ENCODE measurements around the gene SACM1L. TPM values are rescaled to one million over a fixed set of nuclear protein-coding genes. Genes with fewer than 3 reads are reported as not detected.

SACM1L gene
- total RNA-seq, 4 donors from 2014 or later = 33.2 to 37.4 (median 36.2) TPM

DNA sequence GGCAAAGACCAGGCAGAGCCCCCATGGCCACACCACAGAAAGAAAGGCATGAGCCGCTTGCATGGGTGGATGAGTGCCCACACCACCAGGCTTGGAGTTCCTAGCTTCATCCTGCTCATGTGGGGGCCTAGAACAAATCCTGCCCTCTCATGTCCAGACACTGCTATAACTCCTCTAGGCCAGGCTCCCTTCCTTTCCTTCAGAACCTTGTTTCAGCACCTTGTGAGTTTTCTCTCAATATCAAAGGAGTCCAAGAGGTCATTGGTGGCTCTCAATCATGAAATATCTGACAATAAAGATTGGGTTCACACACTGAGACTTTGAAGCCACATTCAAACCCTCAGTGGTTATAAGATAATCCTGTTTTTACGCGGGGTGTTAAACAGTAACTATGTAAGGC, 94.5 kb downstream of the SACM1L start:
- H3K4me3 ChIP-seq = no peak overlapping the region
- no peak for DNase-seq (ENCODE audit: extremely low spot score)
- no peaks in the 10 kb centered on the region for H3K36me3 ChIP-seq
- H3K4me1 ChIP-seq = no peaks in the 10 kb centered on the region
- TF ChIP-seq POLR2AphosphoS5 (IDR thresholded peaks at IDR 0.05) = no peak
- no peak for TF ChIP-seq POLR2A (IDR thresholded peaks at IDR 0.05; ENCODE audit: low read depth)
- no peak for TF ChIP-seq CTCF (IDR thresholded peaks at IDR 0.05)
- no peak for TF ChIP-seq EP300 (IDR thresholded peaks at IDR 0.05)
- no peak overlapping the region for H3K27ac ChIP-seq (replicated peaks in 1 of 4)
- 97% methylated on average over 3 of the region's 3 CpGs for WGBS
- H3K9me3 ChIP-seq = peaks cover 0 to 2% (median 0%) of the 10 kb centered on the region in 4 donors
- intact Hi-C loops (cut with DNase I) = no loop called here
- no peaks in the 10 kb centered on the region for H3K27me3 ChIP-seq

GRCh38 chr3:45785605-45786150, 96.5 kb downstream of the SACM1L start:
- Histone ChIP-seq H3K4me3 (no peak overlapping the region), H3K27me3 (no peaks in the 10 kb centered on the region), H3K4me1 (no peaks in the 10 kb centered on the region), H3K36me3 (no peaks in the 10 kb centered on the region), H3K27ac (replicated peaks in 1 of 4) (no peak overlapping the region), H3K9me3 (peaks cover 0 to 14% (median 8%) of the 10 kb centered on the region in 4 donors)
- intact Hi-C loops (cut with DNase I) = no loop called here
- peak; percentile 89 for DNase-seq (ENCODE audit: extremely low spot score)
- WGBS = 94% methylated on average over 3 of the region's 3 CpGs
- TF ChIP-seq POLR2A (IDR thresholded peaks at IDR 0.05; ENCODE audit: low read depth) = no peak
- no peak for TF ChIP-seq EP300 (IDR thresholded peaks at IDR 0.05)

- no peaks in the 10 kb centered on the region for H3K36me3 ChIP-seq
- no peak overlapping the region for H3K4me3 ChIP-seq
- H3K4me1 ChIP-seq = no peaks in the 10 kb centered on the region
- H3K27me3 ChIP-seq = no peaks in the 10 kb centered on the region
- 73% methylated on average over 4 of the region's 4 CpGs for WGBS
- DNase-seq (ENCODE audit: extremely low spot score) = peak; percentile 66
- no peak overlapping the region for H3K27ac ChIP-seq (replicated peaks in 1 of 4)
- intact Hi-C loops (cut with DNase I) = no loop called here
- H3K9me3 ChIP-seq = peaks cover 0 to 14% (median 8%) of the 10 kb centered on the region in 4 donors
- TF ChIP-seq POLR2A (IDR thresholded peaks at IDR 0.05; ENCODE audit: low read depth) (no peak), CTCF (IDR thresholded peaks at IDR 0.05) (no peak), POLR2AphosphoS5 (IDR thresholded peaks at IDR 0.05) (no peak), EP300 (IDR thresholded peaks at IDR 0.05) (no peak)
Observed at GRCh38 chr3:45786801-45787495, 97.8 kb downstream of the SACM1L start.

GRCh38 chr3:45787551-45787950, 98.4 kb downstream of the SACM1L start:
- no peaks in the 10 kb centered on the region for H3K27me3 ChIP-seq
- no peak overlapping the region for H3K27ac ChIP-seq (replicated peaks in 1 of 4)
- intact Hi-C loops (cut with DNase I) = no loop called here
- H3K9me3 ChIP-seq = peaks cover 0 to 14% (median 8%) of the 10 kb centered on the region in 4 donors
- TF ChIP-seq POLR2A (IDR thresholded peaks at IDR 0.05; ENCODE audit: low read depth) = no peak
- TF ChIP-seq EP300 (IDR thresholded peaks at IDR 0.05) = no peak
- no peak for TF ChIP-seq POLR2AphosphoS5 (IDR thresholded peaks at IDR 0.05)
- no peak for TF ChIP-seq CTCF (IDR thresholded peaks at IDR 0.05)
- WGBS = 94% methylated on average over 2 of the region's 2 CpGs
- no peaks in the 10 kb centered on the region for H3K36me3 ChIP-seq
- DNase-seq (ENCODE audit: extremely low spot score) = peak; percentile 77
- H3K4me1 ChIP-seq = no peaks in the 10 kb centered on the region
- H3K4me3 ChIP-seq = no peak overlapping the region

DNA sequence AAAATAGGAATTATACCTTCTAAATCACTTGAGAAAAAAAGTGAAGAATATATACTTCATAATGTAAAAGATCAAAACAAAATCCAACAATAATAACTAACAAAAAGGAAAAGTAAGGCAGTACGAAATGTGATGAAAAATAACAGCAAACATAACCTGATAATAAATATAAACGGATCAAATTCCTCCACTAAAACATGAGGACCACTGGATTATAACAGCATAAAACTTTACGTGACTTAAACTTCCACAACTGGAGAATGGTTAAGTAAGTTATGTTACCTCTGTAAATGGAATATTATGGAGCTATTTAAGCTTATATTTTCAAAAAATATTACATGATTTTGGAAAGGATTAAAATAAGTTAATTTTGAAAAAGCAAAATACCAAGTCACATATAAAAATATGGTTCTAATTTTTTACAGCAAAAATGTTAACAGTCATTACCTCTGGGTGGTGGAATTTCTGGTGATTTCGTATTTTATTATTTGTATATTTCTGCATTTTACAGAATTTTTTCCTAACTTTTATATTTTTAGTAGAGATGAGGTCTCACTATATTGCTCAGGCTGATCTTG, 100.1 kb downstream of the SACM1L start:
- TF ChIP-seq CTCF (IDR thresholded peaks at IDR 0.05) = no peak
- no peak for TF ChIP-seq EP300 (IDR thresholded peaks at IDR 0.05)
- no peak for TF ChIP-seq POLR2A (IDR thresholded peaks at IDR 0.05; ENCODE audit: low read depth)
- TF ChIP-seq POLR2AphosphoS5 (IDR thresholded peaks at IDR 0.05) = no peak
- Histone ChIP-seq H3K27ac (replicated peaks in 1 of 4) (no peak overlapping the region), H3K36me3 (no peaks in the 10 kb centered on the region), H3K4me1 (no peaks in the 10 kb centered on the region), H3K27me3 (peaks cover 0 to 2% (median 0%) of the 10 kb centered on the region in 4 donors), H3K9me3 (peaks cover 0 to 14% (median 8%) of the 10 kb centered on the region in 4 donors), H3K4me3 (no peak overlapping the region)
- intact Hi-C loops (cut with DNase I) = no loop called here
- 90% methylated on average over 4 of the region's 4 CpGs for WGBS
- no peak for DNase-seq (ENCODE audit: extremely low spot score)
